CD4-positive, alpha-beta T cell (primary cell): ENCODE measurements around the gene CATSPERE. TPM values are rescaled to one million over a fixed set of nuclear protein-coding genes. Genes with fewer than 3 reads are reported as not detected.
"Not testable (repeated sequence)": the region's sequence is repeated elsewhere in the genome, so short reads cannot be mapped to it uniquely, and the experiment has no call there.

Source experiments
- ATAC-seq: fragments of 200-7000 bp; cut with Tn5 transposase; one replicate; pipeline ENCODE4 v1.10.0; 2022; ENCODE audit warnings: mild to moderate bottlenecking; ENCODE audit not compliant: poor library complexity
- CTCF ChIA-PET: fragments of 350-600 bp; sonication (Branson Sonifier 250); formaldehyde crosslinking; loops from one replicate; lab custom pipeline; 2021; ENCODE audit warnings: antibody characterized with exemption, inconsistent platforms; lab: Charles Lee
- POLR2A ChIA-PET: fragments of 350-600 bp; sonication (Branson Sonifier 250); formaldehyde crosslinking; loops from one replicate; lab custom pipeline; 2021; ENCODE audit warnings: antibody characterized with exemption, inconsistent platforms; lab: Charles Lee
- DNase-seq, 14 experiments: peaks; one replicate each; pipeline ENCODE4 v3.0.0-alpha.2; 2013 to 2020; ENCODE audit warnings: mixed read lengths in 2 of 14
- H3K27ac ChIP-seq, 2 donors: one replicate each; pipeline versions ENCODE4 v1.5.1 to v1.7.0; 2013; ENCODE audit warnings: low read length in 2 of 2, low read depth in 1 of 2, mild to moderate bottlenecking in 1 of 2
- H3K27me3 ChIP-seq, 2 experiments: 1 replicate in 1 of 2; 2 replicates in 1 of 2; pipeline versions ENCODE4 v1.6.1 to v1.7.0; 2013; ENCODE audit warnings: low read length in 2 of 2, control low read depth in 1 of 2, mild to moderate bottlenecking in 1 of 2, moderate library complexity in 1 of 2; ENCODE audit not compliant: insufficient read depth in 2 of 2, control insufficient read depth in 1 of 2
- H3K36me3 ChIP-seq: one replicate; pipeline ENCODE4 v1.6.1; 2013; ENCODE audit warnings: low read length, control low read depth; ENCODE audit not compliant: insufficient read depth
- H3K4me1 ChIP-seq: one replicate; pipeline ENCODE4 v1.6.1; 2013; ENCODE audit warnings: low read length, control low read depth; ENCODE audit not compliant: insufficient read depth
- H3K4me3 ChIP-seq: one replicate; pipeline ENCODE4 v1.5.1; 2013; ENCODE audit warnings: mild to moderate bottlenecking, low read length, moderate library complexity
- H3K9me3 ChIP-seq, 2 experiments: 1 replicate in 1 of 2; 2 replicates in 1 of 2; pipeline versions ENCODE4 v1.6.1 to v1.7.0; 2013; ENCODE audit warnings: low read length in 2 of 2, mild to moderate bottlenecking in 2 of 2, control low read depth in 1 of 2, moderate library complexity in 1 of 2; ENCODE audit not compliant: control insufficient read depth in 1 of 2, insufficient read depth in 1 of 2
- H3K27ac Mint-ChIP-seq: one replicate; pipeline ENCODE4 v1.8.0; 2020; ENCODE audit warnings: mixed read lengths
- H3K27me3 Mint-ChIP-seq: one replicate; pipeline ENCODE4 v1.8.0; 2021; ENCODE audit warnings: mixed read lengths
- H3K36me3 Mint-ChIP-seq: one replicate; pipeline ENCODE4 v1.8.0; 2021; ENCODE audit warnings: low read depth, mixed read lengths
- H3K4me1 Mint-ChIP-seq: one replicate; pipeline ENCODE4 v1.8.0; 2021; ENCODE audit warnings: low read depth, mixed read lengths
- H3K4me3 Mint-ChIP-seq: one replicate; pipeline ENCODE4 v1.8.0; 2020; ENCODE audit warnings: mild to moderate bottlenecking, mixed read lengths
- H3K9me3 Mint-ChIP-seq: one replicate; pipeline ENCODE4 v1.8.0; 2020; ENCODE audit warnings: mixed read lengths
- CTCF ChIP-seq: fragments of 200-600 bp; IDR thresholded peaks from one replicate; pipeline ENCODE4 v1.8.0; 2022; ENCODE audit warnings: antibody characterized with exemption, mild to moderate bottlenecking
- intact Hi-C, 2 experiments: fragments of 100-400 bp; cut with DNase I in 1 of 2; cut with micrococcal nuclease in 1 of 2; formaldehyde crosslinking; loops; one replicate each; pipeline versions ENCODE4 v1.15.1 to v1.9.0; 2023 to 2025; cut with DNase I, micrococcal nuclease
- total RNA-seq, 174 experiments: library from RNA in 2 of 174; stranded (reverse) in 2 of 174; gene quantifications; one replicate each; pipeline ENCODE4 v1.2.3 and lab custom pipeline; 2021 to 2026

The CATSPERE gene
- total RNA-seq, 2 experiments from 2014 or later, result 0.91 to 1.4 TPM

- no peaks in the 10 kb centered on the region for H3K36me3 ChIP-seq
- peaks cover 5% of the 10 kb centered on the region in 2 experiments for H3K9me3 ChIP-seq
- H3K27me3 ChIP-seq, result no peaks in the 10 kb centered on the region
- no peaks in the 10 kb centered on the region for H3K4me1 Mint-ChIP-seq
- H3K4me1 ChIP-seq, result no peaks in the 10 kb centered on the region
- intact Hi-C loops, result no loop called here
- no peaks in the 10 kb centered on the region for H3K27me3 Mint-ChIP-seq
- ATAC-seq, result no peak
- H3K27ac ChIP-seq, result no peak overlapping the region
- DNase-seq, result no peak
- POLR2A ChIA-PET, result no interaction called here
- no peak overlapping the region for H3K27ac Mint-ChIP-seq
- no peak overlapping the region for H3K4me3 ChIP-seq
- peaks cover 8% of the 10 kb centered on the region for H3K9me3 Mint-ChIP-seq
- no peak for TF ChIP-seq CTCF
- peaks cover 8% of the 10 kb centered on the region for H3K36me3 Mint-ChIP-seq
- no peak overlapping the region for H3K4me3 Mint-ChIP-seq
- CTCF ChIA-PET, result no interaction called here
These were observed 95.2 kb downstream of the CATSPERE start for GRCh38 chr1:244556263-244556662.

DNA sequence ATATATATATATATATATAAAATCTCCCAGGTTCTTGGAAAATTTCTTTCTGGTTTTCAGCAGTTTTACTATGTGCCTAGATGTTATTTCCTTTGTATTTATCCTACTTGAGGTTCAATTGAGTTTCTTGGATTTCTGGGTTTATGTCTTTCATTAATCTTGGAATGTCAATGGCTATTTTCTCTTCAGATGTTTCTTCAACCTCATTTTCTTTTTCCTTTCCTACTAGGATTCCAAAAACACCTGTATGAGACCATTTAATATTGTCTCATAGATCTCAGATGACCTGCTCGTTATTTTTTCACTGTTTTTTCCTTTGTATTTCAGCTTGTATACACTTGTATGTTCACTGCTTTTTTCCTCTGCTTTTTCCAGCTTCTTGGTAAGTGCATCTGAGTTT is 96.5 kb downstream of the CATSPERE start:
- peaks cover 8% of the 10 kb centered on the region for H3K36me3 Mint-ChIP-seq
- intact Hi-C loops, result no loop called here
- Histone ChIP-seq H3K9me3 (peaks cover 5% of the 10 kb centered on the region in 2 experiments), H3K27me3 (no peaks in the 10 kb centered on the region), H3K4me1 (no peaks in the 10 kb centered on the region), H3K27ac (no peak overlapping the region), H3K36me3 (no peaks in the 10 kb centered on the region), H3K4me3 (no peak overlapping the region)
- no peaks in the 10 kb centered on the region for H3K4me1 Mint-ChIP-seq
- no peak overlapping the region for H3K27ac Mint-ChIP-seq
- TF ChIP-seq CTCF, result no peak
- DNase-seq (no peak), ATAC-seq (no peak)
- peaks cover 5% of the 10 kb centered on the region for H3K9me3 Mint-ChIP-seq
- H3K27me3 Mint-ChIP-seq, result no peaks in the 10 kb centered on the region
- ChIA-PET POLR2A (no interaction called here), CTCF (no interaction called here)
- H3K4me3 Mint-ChIP-seq, result no peak overlapping the region

DNA sequence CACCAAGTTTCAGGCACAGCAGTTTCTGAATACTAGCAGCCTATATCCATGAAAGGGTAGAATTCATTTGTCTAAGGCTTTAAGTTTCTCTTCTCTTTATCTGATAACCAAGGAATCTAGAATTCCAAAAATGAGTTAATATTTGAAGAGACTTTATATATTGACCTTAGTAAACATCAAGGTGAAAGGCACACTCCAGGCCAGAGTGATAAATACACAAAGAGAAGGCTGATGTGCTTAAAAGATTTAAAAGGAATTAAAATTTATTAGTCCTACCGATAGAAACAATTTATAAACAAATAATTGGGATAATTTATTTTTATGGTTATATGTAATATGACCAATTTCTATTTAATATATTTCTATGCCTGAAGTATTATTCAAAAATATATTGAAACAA is 98.5 kb downstream of the CATSPERE start:
- ChIA-PET CTCF (no interaction called here), POLR2A (no interaction called here)
- peaks cover 14% of the 10 kb centered on the region for H3K36me3 Mint-ChIP-seq
- no peak for ATAC-seq
- intact Hi-C loops, result no loop called here
- Histone ChIP-seq H3K9me3 (peaks cover 0 to 5% of the 10 kb centered on the region in 2 experiments), H3K4me1 (no peaks in the 10 kb centered on the region), H3K36me3 (no peaks in the 10 kb centered on the region), H3K4me3 (no peak overlapping the region), H3K27me3 (no peaks in the 10 kb centered on the region), H3K27ac (no peak overlapping the region)
- no peak overlapping the region for H3K27ac Mint-ChIP-seq
- H3K27me3 Mint-ChIP-seq, result no peaks in the 10 kb centered on the region
- no peak overlapping the region for H3K4me3 Mint-ChIP-seq
- no peaks in the 10 kb centered on the region for H3K4me1 Mint-ChIP-seq
- H3K9me3 Mint-ChIP-seq, result peaks cover 11% of the 10 kb centered on the region
- DNase-seq, result no peak
- no peak for TF ChIP-seq CTCF

DNA sequence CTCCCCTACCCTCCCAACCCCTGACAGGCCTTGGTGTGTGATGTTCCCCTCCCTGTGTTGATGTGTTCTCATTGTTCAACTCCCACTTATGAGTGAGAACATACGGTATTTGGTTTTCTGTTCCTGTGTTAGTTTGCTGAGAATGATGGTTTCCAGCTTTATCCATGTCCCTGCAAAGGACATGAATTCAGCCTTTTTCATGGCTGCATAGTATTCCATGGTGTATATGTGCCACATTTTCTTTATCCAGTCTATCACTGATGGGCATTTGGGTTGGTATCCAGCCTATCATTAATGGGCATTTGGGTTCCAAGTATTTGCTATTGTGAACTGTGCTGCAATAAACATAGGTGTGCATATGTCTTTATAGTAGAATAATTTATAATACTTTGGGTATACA is 101.8 kb downstream of the CATSPERE start:
- CTCF ChIA-PET, H3K4me3 Mint-ChIP-seq, intact Hi-C loops, H3K27ac ChIP-seq, ATAC-seq, POLR2A ChIA-PET, H3K9me3 ChIP-seq, H3K4me1 ChIP-seq, H3K27ac Mint-ChIP-seq, H3K27me3 Mint-ChIP-seq, H3K36me3 ChIP-seq, H3K4me3 ChIP-seq, H3K4me1 Mint-ChIP-seq, H3K27me3 ChIP-seq, DNase-seq, H3K9me3 Mint-ChIP-seq: not testable (repeated sequence)
- H3K36me3 Mint-ChIP-seq, result peaks cover 19% of the 10 kb centered on the region
